ENCODE measurements around the gene KDM4B.
"Not testable (repeated sequence)": the region's sequence is repeated elsewhere in the genome, so short reads cannot be mapped to it uniquely, and the experiment has no call there.

The KDM4B gene

DNA sequence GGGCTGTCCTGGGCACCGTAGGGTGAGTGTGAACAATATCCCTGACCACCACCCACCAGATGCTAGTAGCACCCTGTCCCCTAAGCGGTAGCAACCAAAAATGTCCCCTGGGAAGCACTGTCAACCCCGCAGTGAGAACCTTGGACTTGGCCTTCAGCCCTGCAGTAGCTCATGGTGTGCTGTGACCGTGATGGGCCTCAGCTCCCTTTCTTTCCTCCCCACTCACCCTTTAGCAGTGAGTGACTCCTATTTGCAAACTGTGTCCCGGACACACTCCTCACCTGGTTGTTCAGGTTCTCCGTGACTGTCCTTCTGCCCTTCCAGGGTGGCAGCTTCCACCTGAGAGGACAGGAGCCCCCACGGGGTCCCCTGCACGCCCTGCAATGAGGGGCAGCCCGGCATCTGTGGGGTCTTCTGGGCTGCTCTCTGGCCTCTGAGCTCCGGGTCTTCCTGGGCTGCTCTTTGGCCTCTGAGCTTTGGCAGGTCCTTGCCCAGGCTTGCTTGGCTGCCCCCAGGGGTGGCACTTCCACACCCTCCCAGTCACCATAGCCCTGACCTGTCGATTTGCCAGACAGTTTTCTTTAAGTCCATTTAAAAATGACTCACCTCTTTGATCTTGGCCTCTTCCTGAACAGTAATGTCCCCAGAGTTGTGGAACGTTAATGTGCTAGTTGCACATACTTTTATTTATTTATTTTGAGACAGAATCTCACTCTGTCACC lies 3.8 kb downstream of the KDM4B start:
- TF ChIP-seq, protein P1, sequence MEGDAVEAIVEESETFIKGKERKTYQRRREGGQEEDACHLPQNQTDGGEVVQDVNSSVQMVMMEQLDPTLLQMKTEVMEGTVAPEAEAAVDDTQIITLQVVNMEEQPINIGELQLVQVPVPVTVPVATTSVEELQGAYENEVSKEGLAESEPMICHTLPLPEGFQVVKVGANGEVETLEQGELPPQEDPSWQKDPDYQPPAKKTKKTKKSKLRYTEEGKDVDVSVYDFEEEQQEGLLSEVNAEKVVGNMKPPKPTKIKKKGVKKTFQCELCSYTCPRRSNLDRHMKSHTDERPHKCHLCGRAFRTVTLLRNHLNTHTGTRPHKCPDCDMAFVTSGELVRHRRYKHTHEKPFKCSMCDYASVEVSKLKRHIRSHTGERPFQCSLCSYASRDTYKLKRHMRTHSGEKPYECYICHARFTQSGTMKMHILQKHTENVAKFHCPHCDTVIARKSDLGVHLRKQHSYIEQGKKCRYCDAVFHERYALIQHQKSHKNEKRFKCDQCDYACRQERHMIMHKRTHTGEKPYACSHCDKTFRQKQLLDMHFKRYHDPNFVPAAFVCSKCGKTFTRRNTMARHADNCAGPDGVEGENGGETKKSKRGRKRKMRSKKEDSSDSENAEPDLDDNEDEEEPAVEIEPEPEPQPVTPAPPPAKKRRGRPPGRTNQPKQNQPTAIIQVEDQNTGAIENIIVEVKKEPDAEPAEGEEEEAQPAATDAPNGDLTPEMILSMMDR (IDR thresholded peaks at IDR 0.05; ENCODE audit: low read depth, low read length), result no peak
- DNase-seq (ENCODE audit: low read depth, low spot score), result peak; percentile 58
- in situ Hi-C loops (cut with HindIII; ENCODE audit: low sequenced_read_pairs), result no loop called here
- no peak overlapping the region for H3K4me3 ChIP-seq (ENCODE audit: low read depth, low read length)

DNA sequence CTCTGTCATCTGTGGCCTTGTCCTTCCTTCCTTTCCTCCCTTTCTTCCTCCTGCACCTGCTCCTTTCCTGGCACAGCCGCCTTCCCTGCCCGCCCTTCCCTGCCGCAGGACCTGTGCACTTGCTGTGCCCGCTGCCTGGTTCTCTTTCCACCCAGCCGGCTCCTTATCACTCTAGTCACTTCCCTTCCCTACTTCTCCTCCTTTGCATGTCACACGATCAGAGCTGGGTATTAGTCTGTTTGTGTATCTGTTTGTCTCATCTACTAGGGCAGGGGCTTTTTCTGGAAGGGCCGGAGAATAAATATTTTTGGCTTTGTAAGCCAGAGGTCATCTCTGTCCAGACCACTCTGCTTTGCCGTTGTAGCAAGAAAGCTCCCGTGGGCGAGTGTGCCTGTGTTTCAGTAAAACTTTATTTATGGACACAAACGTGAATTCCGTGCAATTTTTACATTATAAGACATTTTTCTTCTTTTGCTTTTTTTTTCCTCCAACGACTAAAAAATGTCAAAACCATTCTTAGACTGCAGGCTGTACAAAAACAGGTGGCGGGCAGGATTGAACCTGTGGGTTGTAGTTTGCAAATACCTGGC lies 6.1 kb downstream of the KDM4B start:
- TF ChIP-seq, protein P1 (IDR thresholded peaks at IDR 0.05; ENCODE audit: low read depth, low read length), result no peak
- no peak overlapping the region for H3K4me3 ChIP-seq (ENCODE audit: low read depth, low read length)
- DNase-seq (ENCODE audit: low read depth, low spot score), result no peak
- in situ Hi-C loops (cut with HindIII; ENCODE audit: low sequenced_read_pairs), result no loop called here

DNA sequence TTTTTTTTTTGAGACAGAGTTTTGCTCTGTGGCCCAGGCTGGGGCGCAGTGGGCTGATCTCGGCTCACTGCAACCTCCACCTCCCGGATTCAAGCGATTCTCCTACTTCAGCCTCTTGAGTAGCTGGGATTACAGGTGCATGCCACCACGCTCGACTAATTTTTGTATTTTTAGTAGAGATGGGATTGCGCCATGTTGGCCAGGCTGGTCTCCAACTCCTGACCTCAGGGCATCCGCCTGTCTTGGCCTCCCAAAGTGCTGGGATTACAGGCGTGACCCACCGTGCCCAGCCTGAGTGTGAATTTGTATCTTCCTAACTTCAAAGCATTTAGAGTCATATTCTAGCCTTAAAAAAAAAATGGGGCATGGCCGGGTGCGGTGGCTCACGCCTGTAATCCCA lies 6.7 kb downstream of the KDM4B start:
- DNase-seq (ENCODE audit: low read depth, low spot score); H3K4me3 ChIP-seq (ENCODE audit: low read depth, low read length); in situ Hi-C loops (cut with HindIII; ENCODE audit: low sequenced_read_pairs): not testable (repeated sequence)

DNA sequence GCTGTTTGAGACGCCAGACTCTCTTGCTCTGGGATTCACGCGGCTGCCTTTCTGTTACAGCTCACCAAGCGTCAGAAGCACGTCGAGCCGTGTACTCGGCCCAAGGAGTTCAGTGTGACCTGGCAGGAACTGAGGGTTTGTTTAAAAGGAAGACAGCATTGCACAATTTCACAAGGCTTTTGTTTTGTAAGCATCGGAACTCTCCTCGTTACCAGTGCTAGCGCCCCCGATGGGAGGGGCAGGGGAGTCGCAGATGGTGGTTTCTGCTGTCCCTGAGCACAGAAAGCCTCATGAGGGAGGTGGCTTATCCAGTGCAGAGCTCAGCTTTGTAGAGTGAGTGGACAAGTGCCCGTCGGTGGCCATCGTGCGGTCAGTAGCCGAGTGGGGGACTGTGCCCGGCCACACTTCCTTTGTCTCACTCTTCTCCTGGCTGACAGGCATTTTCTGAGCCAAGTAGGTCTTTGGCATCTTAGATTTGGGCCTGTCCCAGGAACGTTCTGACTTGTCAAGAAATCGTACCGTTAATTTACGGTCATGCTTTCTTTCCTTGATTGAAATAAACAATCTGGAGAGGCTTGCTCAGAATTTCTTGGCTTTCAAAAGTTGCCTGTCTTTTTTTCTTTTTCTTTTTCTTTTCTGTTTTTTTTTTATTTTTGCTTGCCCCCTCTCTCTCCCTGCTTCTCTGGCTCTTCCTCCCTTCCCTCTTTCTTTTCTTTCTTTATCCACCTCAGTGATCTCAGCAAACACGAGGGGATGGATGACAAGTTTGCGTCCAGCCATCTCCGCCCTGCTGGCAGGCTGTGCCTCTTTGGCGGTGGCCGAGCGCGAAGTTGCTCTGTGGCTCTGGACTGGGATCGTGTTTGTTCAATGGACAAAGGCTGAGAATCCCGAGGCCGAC lies 7.7 kb downstream of the KDM4B start:
- peak; percentile 86 for DNase-seq (ENCODE audit: low read depth, low spot score)
- in situ Hi-C loops (cut with HindIII; ENCODE audit: low sequenced_read_pairs), result no loop called here

DNA sequence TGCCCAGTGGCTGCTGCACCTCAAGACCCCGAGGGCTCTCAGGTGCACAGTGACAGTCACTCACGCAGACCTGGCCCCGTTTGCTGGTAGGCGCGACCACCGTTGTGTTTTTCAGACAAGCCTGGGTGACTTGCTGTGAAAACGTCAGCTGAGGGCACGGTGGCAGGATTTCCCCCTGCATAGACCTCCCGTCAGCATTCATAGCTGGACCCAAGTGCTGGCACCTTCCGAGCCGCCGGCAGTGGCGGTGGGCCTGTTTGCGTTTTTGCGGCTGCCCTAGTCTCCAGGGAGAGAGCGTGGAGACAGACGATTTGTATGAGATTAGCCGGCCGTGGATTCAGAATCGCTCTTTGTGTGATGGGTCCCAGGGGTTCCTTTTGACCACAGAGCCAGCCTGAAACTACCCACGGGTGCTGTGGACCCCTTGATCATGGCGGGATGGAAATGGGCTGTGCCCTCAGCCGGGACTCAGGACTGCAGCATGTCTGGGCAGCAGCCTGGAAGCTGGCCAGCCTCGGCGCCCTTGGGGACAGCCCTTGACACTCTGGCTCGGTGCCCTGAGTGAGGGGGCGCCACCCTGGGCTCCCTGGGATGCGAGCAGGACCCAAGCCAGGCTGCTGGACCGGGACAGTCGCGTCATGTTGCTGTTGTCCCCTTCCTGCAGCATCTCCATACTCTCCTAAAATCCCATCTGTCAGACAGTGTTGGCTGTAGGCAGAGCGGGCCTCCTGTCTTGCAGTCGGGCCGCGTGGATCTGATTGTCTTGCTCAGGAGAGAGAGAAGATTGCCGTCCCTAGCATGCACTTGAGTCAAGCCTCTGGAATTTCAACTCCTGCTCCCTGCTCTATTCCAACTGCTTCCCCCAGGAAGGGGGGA lies 8.6 kb downstream of the KDM4B start:
- peak; percentile 89 for DNase-seq (ENCODE audit: low read depth, low spot score)
- no peak overlapping the region for H3K4me3 ChIP-seq (ENCODE audit: low read depth, low read length)
- in situ Hi-C loops (cut with HindIII; ENCODE audit: low sequenced_read_pairs), result no loop called here
- TF ChIP-seq, protein P1 (IDR thresholded peaks at IDR 0.05; ENCODE audit: low read depth, low read length), result no peak

More for the DNA sequence above, 7.7 kb downstream of the KDM4B start:
- TF ChIP-seq, protein P1 (IDR thresholded peaks at IDR 0.05; ENCODE audit: low read depth, low read length), result peak; percentile 59
- H3K4me3 ChIP-seq (ENCODE audit: low read depth, low read length), result no peak overlapping the region

DNA sequence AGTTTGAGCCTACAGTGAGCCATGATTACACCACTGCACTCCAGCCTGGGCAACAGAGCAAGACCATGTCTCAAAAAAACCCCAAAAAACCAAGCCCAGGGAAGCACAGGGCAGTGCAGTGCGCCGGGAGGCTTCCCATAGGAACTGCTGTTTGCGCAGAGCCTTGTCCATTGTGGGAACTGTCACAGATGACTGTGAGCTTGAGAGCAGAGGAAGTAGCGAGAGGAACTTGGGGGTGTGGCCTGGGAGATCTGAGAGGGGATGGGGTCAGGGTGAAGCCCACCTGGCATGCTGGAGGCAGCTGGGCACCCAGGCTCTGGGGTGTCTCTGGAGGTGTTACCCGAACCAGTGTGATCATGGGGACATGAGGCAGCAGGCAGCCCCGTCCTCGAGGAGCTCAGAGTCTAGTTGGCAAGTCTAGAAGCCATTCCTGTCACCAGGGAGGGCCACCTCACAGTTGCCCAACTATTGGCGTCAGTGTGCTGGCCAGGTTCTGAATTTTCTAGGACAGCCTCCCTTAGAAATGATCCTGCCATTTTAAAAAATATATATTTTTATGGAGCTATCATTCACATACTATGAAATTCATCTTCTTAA lies 10.4 kb downstream of the KDM4B start:
- DNase-seq (ENCODE audit: low read depth, low spot score), result no peak
- TF ChIP-seq, protein P1 (IDR thresholded peaks at IDR 0.05; ENCODE audit: low read depth, low read length), result no peak
- in situ Hi-C loops (cut with HindIII; ENCODE audit: low sequenced_read_pairs), result no loop called here
- no peak overlapping the region for H3K4me3 ChIP-seq (ENCODE audit: low read depth, low read length)
